Common myeloid progenitor, CD34-positive (primary cell): ENCODE data around the gene CFAP410.

Experiments used
- CTCF ChIA-PET: fragments of 350-600 bp; sonication (Branson Sonifier 250); formaldehyde crosslinking; loops from one replicate; lab custom pipeline; 2021; ENCODE audit warnings: antibody characterized with exemption; lab: Charles Lee
- POLR2A ChIA-PET: fragments of 350-600 bp; sonication (Branson Sonifier 250); formaldehyde crosslinking; loops from one replicate; lab custom pipeline; 2021; ENCODE audit warnings: antibody characterized with exemption; lab: Charles Lee
- DNase-seq, 3 donors: peaks; one replicate each; pipeline versions ENCODE4 v3.0.0 to v3.0.0-alpha.2; 2013
- H3K27ac ChIP-seq, 2 experiments: 1 replicate in 1 of 2; 2 replicates in 1 of 2; pipeline ENCODE4 v1.7.0; 2013; ENCODE audit warnings: inconsistent platforms in 2 of 2, low read length in 2 of 2, mild to moderate bottlenecking in 2 of 2, low read depth in 1 of 2, moderate library complexity in 1 of 2; ENCODE audit not compliant: severe bottlenecking in 2 of 2, insufficient read depth in 1 of 2, poor library complexity in 1 of 2
- H3K27me3 ChIP-seq, 5 experiments: replicated peaks in 2 of 5; 1 replicate in 3 of 5; 2 replicates in 2 of 5; pipeline versions ENCODE4 v1.6.1 to v1.7.0; 2013; ENCODE audit warnings: low read length in 4 of 5, mild to moderate bottlenecking in 2 of 5, moderate library complexity in 2 of 5, inconsistent platforms in 1 of 5; ENCODE audit not compliant: insufficient read depth in 5 of 5, control insufficient read depth in 4 of 5
- H3K36me3 ChIP-seq, 4 experiments: 1 replicate in 2 of 4; 2 replicates in 2 of 4; pipeline versions ENCODE4 v1.6.1 to v1.7.0; 2013; ENCODE audit warnings: low read length in 3 of 4, control low read depth in 1 of 4, mild to moderate bottlenecking in 1 of 4; ENCODE audit not compliant: control insufficient read depth in 4 of 4, insufficient read depth in 4 of 4
- H3K4me1 ChIP-seq, 4 experiments: 1 replicate in 3 of 4; 2 replicates in 1 of 4; pipeline versions ENCODE4 v1.6.1 to v1.7.1; 2013; ENCODE audit warnings: low read length in 3 of 4, mild to moderate bottlenecking in 3 of 4, control low read depth in 1 of 4, inconsistent platforms in 1 of 4, moderate library complexity in 1 of 4; ENCODE audit not compliant: control insufficient read depth in 4 of 4, insufficient read depth in 4 of 4; ENCODE audit errors: control extremely low read depth in 1 of 4
- H3K4me3 ChIP-seq, 7 experiments: 1 replicate in 4 of 7; 2 replicates in 3 of 7; pipeline versions ENCODE4 v1.5.1 to v1.7.0; 2013; ENCODE audit warnings: mild to moderate bottlenecking in 7 of 7, low read length in 6 of 7, moderate library complexity in 6 of 7, inconsistent platforms in 2 of 7, low read depth in 2 of 7, control low read depth in 1 of 7; ENCODE audit not compliant: insufficient read depth in 4 of 7, control insufficient read depth in 1 of 7; ENCODE audit errors: extremely low read depth in 1 of 7
- H3K9me3 ChIP-seq, 5 experiments: 1 replicate in 4 of 5; 2 replicates in 1 of 5; pipeline versions ENCODE4 v1.6.1 to v1.7.1; 2013; ENCODE audit warnings: low read length in 4 of 5, mild to moderate bottlenecking in 2 of 5, inconsistent platforms in 1 of 5, low read depth in 1 of 5, moderate library complexity in 1 of 5; ENCODE audit not compliant: control insufficient read depth in 4 of 5, insufficient read depth in 2 of 5; ENCODE audit errors: control extremely low read depth in 1 of 5
- WGBS: methylation state at CpG from one replicate; pipeline ENCODE4 v1.1.5; 2013; ENCODE audit not compliant: insufficient coverage; 5-methylcytosine and 5-hydroxymethylcytosine counted together

The CFAP410 gene

DNA sequence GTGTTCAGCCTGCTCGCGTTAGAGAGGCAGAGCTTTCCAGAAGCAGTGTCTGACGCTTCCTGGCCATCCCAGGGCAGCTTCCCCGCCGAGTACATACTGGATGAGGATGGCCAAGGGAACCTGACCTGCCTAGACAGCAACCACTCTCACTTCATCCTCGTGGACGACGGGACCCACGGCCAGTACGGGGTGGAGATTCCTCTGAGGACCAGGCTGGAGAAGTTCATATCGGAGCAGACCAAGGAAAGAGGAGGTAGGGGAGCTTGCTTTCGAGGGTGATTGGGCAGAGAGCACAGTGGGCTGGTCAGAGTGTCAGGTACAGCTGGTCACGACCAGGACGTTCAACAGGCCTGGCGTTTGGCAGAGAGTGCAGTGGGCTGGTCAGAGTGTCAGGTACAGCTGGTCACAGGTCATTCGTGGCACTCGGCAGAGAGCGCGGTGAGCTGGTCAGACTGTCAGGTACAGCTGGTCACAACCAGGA is 36.6 kb upstream of the CFAP410 start:
- Histone ChIP-seq H3K27me3 (peaks cover 0 to 3% (median 0%) of the 10 kb centered on the region in 5 experiments), H3K9me3 (peaks cover 0 to 25% (median 6%) of the 10 kb centered on the region in 5 experiments), H3K4me3 (peak overlapping the region in 1 of 7 experiments; percentile 14), H3K36me3 (peaks cover 0 to 5% (median 0%) of the 10 kb centered on the region in 4 experiments), H3K4me1 (peaks cover 0 to 32% (median 22%) of the 10 kb centered on the region in 4 experiments), H3K27ac (no peak overlapping the region)
- 98% methylated on average over 16 of the region's 19 CpGs for WGBS
- CTCF ChIA-PET = interaction anchor here (0.7 to 1.6 kb wide), 2 partner anchors 15 kb away, joined by 4 to 6 read pairs; no protein-coding TSS in a partner anchor
- no peak for DNase-seq
- POLR2A ChIA-PET = no interaction called here

GRCh38 chr21:44375281-44375651 is 36.1 kb upstream of the CFAP410 start:
- Histone ChIP-seq H3K27ac (no peak overlapping the region), H3K36me3 (peaks cover 0 to 5% (median 0%) of the 10 kb centered on the region in 4 experiments), H3K27me3 (peaks cover 0 to 6% (median 0%) of the 10 kb centered on the region in 5 experiments), H3K9me3 (peaks cover 0 to 25% (median 6%) of the 10 kb centered on the region in 5 experiments), H3K4me3 (peak overlapping the region in 2 of 7 experiments; percentile 13 to 14), H3K4me1 (peaks cover 0 to 34% (median 23%) of the 10 kb centered on the region in 4 experiments)
- peak; percentile 87 to 97 (median 95) for DNase-seq
- CTCF ChIA-PET = interaction anchor here (0.6 to 1.6 kb wide), 2 partner anchors 15 to 1249 kb away, joined by 3 to 6 read pairs; no protein-coding TSS in a partner anchor
- WGBS = under 1% methylated on average over 10 of the region's 10 CpGs
- POLR2A ChIA-PET = no interaction called here

- no peak overlapping the region for H3K27ac ChIP-seq
- WGBS = 71% methylated on average over 22 of the region's 24 CpGs
- peaks cover 0 to 8% (median 0%) of the 10 kb centered on the region in 5 experiments for H3K27me3 ChIP-seq
- DNase-seq = no peak
- ChIA-PET POLR2A (no interaction called here), CTCF (interaction anchor here (0.6 to 1.1 kb wide), 2 partner anchors 33 to 1249 kb away, joined by 3 read pairs; no protein-coding TSS in a partner anchor)
- peaks cover 0 to 5% (median 0%) of the 10 kb centered on the region in 4 experiments for H3K36me3 ChIP-seq
- peak overlapping the region in 1 of 7 experiments; percentile 13 for H3K4me3 ChIP-seq
- H3K9me3 ChIP-seq = peaks cover 0 to 25% (median 6%) of the 10 kb centered on the region in 5 experiments
- peaks cover 0 to 39% (median 27%) of the 10 kb centered on the region in 4 experiments for H3K4me1 ChIP-seq
These were observed 35.6 kb upstream of the CFAP410 start for GRCh38 chr21:44374601-44375280.

DNA sequence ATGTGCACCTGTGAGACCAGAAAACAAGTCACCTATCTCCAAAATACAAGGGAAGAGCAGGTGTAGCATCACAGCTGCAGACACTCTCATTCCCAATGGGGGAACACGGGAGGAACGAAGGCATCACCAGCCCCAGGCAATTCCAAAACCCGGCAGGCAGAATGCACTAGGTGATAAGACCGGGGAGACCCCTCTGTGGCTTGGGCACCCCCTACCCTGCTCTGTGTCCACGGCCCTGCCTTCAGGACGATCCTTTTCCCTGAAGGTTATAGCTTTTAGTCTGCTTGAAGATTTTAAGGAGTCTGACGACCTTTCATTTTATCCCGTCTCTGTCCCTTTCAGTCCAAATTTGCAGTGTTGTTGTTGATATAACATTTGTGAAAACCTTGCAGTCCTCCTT is 33.4 kb upstream of the CFAP410 start:
- ChIA-PET POLR2A (no interaction called here), CTCF (interaction anchor here (1.5 kb wide), 1 partner anchor 11 kb away, joined by 3 read pairs; no protein-coding TSS in a partner anchor)
- Histone ChIP-seq H3K9me3 (peaks cover 0 to 23% (median 6%) of the 10 kb centered on the region in 5 experiments), H3K36me3 (peaks cover 0 to 2% (median 0%) of the 10 kb centered on the region in 4 experiments), H3K4me1 (peaks cover 0 to 41% (median 28%) of the 10 kb centered on the region in 4 experiments), H3K27me3 (peaks cover 0 to 16% (median 0%) of the 10 kb centered on the region in 5 experiments), H3K27ac (no peak overlapping the region), H3K4me3 (no peak overlapping the region)
- no peak for DNase-seq
- WGBS = 94% methylated on average over 8 of the region's 8 CpGs

- H3K4me1 ChIP-seq = peaks cover 0 to 38% (median 27%) of the 10 kb centered on the region in 4 experiments
- no peak overlapping the region for H3K4me3 ChIP-seq
- ChIA-PET POLR2A (no interaction called here), CTCF (interaction anchor here (1.5 kb wide), 1 partner anchor 10 kb away, joined by 3 read pairs; no protein-coding TSS in a partner anchor)
- DNase-seq = no peak
- peaks cover 0 to 2% (median 0%) of the 10 kb centered on the region in 4 experiments for H3K36me3 ChIP-seq
- H3K27me3 ChIP-seq = peaks cover 0 to 16% (median 0%) of the 10 kb centered on the region in 5 experiments
- H3K9me3 ChIP-seq = peaks cover 0 to 23% (median 6%) of the 10 kb centered on the region in 5 experiments
- no peak overlapping the region for H3K27ac ChIP-seq
- 100% methylated on average over 3 of the region's 6 CpGs for WGBS
These were observed 32.4 kb upstream of the CFAP410 start for GRCh38 chr21:44371596-44371995.

DNA sequence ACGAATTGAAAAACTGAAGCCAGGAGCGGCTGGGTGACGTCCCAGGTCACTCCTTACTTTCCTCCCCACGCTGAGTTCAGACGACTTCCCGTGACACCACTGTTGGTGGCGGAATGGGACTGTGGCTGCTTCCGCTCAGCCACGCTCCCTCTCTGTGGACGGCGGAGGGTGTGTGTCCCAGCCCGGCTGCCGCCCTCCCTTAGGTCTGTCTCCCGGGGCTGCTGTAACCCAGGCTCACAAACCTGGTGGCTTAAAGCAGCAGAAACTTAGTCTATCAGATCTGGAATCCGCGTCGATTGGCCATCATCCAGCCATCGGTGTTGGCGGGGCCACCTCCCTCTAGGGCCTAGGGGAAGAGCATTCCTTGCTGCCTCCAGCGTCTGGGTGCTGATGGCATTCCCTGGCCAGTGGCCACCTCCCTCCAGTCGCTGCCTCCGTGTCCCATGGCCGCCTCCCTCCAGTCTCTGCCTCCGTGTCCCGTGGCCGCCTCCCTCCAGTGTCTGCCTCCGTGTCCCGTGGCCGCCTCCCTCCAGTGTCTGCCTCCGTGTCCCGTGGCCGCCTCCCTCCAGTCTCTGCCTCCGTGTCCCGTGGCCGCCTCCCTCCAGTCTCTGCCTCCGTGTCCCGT is 31.7 kb upstream of the CFAP410 start:
- POLR2A ChIA-PET = no interaction called here
- Histone ChIP-seq H3K9me3 (peaks cover 0 to 20% (median 6%) of the 10 kb centered on the region in 5 experiments), H3K4me1 (peaks cover 0 to 33% (median 23%) of the 10 kb centered on the region in 4 experiments), H3K27ac (no peak overlapping the region), H3K27me3 (peaks cover 0 to 16% (median 0%) of the 10 kb centered on the region in 5 experiments), H3K36me3 (peaks cover 0 to 2% (median 0%) of the 10 kb centered on the region in 4 experiments), H3K4me3 (no peak overlapping the region)
- DNase-seq = no peak
- CTCF ChIA-PET = no interaction called here
- 92% methylated on average over 24 of the region's 37 CpGs for WGBS
